ENCODE data around the gene BAG5.

The BAG5 gene

DNA sequence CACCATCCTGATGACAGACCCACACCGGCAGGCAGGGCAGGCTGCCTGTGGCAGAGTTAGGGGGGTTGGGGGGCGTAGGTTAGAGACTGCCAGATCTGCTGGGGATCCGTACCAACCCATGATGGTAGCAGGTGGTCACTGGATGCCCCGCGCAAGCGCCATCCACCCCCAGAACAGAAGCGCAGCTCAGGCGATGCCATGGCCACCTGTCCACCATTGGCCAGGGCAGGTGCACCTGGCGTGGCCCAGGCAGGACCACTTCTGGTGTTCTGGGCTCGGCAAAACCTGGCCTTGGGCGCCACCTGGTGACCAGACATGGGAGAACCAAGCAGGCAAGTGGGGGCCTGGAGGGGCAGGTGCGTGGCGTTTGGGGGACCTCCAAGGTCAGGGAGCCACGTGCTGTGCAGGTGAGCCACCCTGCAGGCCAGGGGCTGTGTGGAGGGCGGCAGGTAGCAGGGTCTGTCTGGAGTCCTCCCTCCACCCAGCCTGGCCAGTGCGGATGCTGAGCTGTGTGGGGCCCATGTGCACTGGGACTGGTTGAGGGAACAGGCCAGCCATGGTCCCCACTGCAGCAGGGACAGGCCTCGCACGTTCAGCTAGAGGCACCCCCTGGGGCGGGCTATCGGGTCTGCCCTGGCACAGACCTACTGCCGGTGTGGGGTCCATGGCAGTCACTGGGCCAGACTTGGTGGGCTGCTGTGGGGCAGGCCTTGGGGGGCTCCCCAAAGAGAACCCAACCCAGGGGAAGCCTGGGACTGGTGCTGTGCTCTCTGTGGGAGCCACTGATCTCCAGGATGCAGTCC lies 15.6 kb downstream of the BAG5 start:
- DNase-seq (ENCODE audit: low spot score) = no peak

DNA sequence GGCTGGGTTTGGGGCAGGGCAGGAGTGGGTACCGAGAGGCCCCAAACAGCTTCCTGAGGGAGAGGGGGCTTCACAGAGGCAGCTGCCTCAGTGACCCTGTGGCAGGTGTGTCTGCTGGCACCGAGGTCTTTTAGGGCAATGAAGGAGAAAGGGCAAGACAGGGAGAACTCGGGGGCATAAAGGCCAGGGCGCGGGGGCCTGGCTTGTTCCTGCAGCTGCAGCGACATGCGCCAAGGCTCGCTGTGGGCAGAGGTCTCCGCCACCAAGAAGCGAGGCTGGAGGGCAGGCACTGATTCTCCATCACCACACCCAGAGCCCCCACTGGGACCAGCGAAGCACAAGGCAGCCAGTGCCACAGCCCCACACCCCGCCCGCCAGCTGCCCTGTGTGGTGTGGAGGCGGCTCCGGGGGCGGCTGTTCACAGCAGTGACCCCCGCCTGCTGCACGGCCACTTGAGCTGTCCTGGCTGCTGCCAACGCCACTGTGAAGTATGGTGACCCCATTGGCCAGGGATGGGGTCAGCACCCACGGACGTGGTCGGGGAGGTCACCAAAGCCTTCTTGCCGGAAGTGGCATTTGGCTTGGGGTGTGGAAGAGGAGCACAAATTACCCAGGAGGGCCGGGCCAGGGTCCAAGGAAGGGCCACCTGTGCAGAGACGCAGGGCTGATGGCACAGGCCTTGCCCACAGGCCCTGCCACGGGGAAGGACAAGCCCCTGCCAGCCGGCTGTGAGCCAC lies 16.4 kb downstream of the BAG5 start:
- DNase-seq (ENCODE audit: low spot score) = no peak

DNA sequence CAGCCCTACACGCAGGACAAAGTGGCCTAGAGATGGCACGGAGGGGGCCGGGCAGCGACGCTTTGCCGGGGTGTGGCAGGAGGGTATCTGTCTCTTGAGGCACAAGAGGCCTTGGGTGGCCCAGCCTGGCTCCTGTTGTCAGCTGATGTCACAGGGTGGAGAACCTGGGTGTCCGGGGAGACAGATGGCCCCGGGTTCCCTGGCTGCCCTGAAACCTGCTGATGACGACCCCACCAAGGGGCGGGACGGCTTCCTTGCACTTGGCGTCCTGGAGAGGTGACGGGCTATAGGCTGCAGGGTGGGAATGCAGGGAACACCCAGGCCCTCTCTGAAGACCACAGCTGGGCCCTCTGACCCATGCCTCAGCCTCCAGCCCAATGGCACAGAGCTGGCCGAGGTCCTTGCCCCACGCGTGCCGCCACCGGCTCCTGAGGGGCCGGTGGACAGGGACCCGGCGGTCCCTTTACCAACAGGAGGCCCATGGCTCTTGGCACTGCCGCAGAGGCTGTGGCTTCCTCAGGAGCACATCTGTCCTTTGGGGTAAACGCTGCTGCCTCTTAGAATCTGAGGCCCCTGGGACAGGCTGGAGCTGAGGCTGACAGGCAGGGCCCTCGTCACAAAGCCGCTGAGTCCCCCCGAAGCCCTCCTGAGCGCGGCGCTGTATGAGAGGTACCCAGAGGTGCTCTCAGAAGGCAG lies 17.1 kb downstream of the BAG5 start:
- no peak for DNase-seq (ENCODE audit: low spot score)

DNA sequence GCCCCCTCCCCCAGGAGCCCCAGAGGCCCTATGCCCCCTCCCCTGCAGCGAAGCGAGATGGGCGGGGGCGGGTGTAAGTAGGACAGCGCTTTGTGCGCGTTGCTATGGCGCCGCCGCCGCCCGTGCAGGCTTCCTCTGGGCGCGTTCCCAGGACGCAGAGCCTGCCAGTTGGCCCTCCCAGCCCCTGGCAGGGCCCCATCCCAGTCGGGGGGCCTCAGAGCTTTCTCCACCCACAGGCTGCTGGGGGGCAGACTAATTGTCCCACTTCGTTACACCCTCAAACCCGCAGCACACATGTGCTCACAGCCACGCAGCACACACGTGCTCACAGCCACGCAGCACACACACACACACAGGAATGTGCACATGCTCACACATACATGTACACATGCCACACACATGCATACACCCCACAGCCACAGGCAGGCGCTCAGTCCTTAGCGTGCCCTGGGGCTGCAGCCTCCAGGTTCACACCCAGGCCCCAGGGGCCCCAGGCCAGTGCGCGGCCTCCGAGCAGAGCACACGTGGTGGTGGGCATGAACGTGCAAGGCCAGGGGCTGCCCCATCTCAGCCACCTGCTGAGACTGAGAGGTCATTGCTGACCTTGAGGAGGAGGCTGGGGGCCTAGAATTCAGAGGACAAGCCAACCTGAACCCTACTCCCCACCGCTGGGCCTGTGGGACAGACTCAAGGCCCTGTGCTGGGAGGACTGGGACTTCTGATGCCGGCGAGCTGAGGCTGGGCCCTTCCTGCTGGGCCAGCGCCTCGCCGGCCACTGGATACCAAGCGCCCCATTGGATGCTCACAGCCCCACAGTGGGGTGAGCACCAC lies 17.9 kb downstream of the BAG5 start:
- DNase-seq (ENCODE audit: low spot score) = peak; percentile 89

DNA sequence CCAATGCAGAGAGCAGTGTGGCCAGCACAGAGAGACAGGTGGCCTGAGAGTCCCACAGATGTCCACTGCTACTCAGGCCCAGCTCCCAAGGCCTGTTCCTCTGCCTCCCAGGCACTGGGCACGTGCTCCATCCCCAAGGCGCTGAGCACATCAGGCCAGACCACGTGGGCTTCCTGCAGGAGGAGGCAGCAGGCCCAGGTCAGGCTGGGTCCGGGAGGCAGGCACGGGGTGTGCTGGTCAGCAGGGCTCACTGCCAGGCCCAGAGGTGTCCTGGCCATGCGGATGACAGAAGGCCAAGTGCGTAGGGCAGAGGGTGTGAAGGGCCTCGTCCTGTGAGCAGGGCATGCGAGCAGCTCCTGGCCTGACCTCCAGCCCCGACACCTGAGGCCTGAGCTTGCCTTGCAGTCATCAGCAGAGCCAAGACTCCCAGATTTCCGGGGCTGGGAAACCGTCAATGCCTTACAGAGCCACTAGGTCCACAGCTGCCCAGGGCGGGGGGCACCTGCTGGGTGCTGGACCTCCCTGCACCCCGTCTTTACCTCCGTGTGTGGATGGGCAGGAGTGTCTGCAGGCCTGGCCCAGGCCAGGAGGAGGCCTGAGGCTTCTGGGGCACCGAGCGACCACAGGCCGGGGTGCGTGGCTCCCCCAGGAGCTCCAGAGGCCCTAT lies 18.6 kb downstream of the BAG5 start:
- DNase-seq (ENCODE audit: low spot score) = no peak

DNA sequence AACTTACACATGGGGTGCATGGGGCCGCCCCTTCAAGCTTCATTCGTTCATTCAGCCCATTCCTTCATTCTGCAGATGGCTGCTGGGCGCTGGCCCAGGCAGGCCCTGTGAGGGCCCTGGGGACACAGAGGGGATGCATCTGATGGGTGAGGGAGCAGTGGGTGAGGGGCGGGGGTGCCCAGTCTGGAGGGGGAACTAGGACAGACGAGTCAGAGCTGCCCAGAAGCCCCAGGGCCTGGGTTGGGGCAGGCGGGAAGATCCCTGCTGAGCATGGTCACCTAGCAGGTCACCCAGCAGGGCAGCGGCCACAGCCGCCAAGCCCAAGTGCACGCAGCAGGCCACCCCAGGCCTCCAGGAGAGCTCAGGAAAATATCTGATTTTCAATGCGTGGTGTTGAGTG lies 19.3 kb downstream of the BAG5 start:
- no peak for DNase-seq (ENCODE audit: low spot score)

DNA sequence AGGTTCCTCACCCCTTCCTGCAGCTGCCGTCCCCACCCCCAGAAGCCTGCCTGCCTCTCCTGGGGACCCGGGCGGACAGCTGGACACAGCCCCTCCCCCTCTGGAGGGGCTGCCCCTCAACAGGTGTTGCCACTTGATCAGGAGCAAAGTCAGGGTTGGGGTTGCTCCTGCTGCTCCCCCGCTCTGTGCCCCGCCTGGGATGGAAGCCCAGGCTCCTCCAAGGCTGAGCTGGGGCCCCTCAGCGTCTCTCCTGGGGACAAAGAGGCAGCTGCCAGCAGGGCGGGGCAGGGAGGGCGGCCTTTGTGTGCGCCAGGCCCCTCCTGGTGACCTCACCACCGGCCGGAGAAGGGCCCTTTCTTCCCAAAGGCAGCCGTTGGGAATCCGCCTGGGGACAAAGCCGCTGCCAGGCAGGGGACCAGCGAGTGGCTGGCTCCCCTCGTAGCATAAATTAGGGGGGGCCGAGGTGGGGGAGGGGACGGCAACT lies 19.8 kb downstream of the BAG5 start:
- DNase-seq (ENCODE audit: low spot score) = peak; percentile 98

DNA sequence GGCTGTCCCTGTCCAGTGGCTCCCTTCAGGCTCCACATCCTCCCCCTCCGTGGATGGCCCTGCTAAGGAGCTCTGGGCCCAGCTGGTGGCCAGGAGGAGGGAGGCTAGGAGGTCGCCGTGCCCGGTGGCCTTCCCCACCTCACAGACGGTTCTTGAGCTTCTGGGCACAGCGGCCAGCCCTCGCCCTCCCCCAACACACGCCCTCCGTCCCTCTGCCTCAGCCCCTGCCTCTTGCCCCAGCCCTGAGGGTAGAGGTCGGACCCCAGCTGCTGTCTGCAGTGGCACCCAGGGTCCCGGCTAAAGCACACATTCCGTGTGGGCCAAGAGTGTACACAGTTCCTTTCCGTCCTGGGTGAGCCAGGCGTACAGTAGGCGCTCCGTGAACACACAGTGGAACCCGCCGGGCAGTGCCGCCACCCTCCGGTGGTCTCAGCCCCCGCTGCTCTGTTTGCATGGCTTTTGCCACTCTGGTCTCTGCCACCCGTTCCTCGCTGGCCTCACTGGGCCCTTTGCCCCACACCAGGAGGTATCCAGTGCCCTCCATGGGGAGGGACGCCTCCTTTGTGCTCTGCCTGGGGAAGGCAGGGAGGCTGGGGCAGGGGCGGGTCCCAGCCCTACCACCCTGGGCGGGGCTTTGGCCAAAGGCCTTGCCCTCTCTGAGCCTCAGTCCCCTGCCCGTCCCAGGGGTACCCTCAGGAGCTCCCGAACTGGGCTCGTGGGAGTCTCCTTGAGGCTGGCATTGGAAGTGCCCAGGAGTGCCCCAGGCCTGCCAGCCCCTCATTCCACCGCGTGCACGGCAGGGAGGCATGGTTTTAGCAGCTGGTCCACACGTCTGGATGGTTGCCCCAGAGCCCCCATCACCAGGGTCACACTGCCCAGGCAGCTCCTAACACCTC lies 20.5 kb downstream of the BAG5 start:
- DNase-seq (ENCODE audit: low spot score) = no peak

DNA sequence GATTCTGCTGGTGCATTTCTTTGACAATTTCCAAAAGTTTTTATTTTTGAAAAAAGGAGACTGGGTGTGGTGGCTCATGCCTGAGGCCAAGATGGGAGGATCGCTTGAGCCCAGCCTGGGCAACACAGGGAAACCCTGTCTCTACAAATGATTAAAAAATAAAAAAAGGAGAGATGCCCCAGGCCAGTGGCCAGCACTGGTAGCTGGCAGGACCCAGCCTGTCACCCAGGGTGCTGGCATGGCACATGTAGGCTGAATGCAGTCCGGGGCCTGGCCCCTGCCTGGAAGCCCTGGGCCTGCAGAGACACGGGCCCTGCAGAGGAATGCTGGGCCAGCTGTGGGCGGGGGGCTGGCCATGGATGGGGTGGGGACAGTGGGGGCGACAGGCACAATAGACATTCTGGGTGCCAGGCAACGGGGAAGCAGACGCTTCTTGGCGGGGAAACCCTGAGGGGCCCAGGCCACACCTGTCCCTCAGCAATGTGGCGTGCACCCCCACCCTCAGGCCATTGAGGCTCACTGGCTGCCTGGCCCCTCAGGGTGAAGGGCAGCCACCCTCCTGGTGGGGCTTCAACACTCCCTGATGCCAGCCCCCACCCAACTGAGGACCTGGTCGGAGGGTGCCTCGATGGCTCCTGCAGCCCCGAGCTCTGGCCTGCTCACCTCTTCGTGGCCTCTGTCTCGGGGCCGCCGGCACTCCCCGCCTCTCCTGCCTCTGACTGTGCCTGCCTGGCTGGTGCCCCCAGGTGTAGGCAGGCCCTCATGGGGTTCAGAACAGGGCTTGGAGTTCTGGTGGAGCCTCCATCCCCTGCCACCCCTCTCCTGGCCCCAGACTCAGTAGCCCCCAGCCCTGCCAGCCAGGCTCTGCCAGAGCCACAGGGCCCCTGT lies 21.4 kb downstream of the BAG5 start:
- DNase-seq (ENCODE audit: low spot score) = no peak

DNA sequence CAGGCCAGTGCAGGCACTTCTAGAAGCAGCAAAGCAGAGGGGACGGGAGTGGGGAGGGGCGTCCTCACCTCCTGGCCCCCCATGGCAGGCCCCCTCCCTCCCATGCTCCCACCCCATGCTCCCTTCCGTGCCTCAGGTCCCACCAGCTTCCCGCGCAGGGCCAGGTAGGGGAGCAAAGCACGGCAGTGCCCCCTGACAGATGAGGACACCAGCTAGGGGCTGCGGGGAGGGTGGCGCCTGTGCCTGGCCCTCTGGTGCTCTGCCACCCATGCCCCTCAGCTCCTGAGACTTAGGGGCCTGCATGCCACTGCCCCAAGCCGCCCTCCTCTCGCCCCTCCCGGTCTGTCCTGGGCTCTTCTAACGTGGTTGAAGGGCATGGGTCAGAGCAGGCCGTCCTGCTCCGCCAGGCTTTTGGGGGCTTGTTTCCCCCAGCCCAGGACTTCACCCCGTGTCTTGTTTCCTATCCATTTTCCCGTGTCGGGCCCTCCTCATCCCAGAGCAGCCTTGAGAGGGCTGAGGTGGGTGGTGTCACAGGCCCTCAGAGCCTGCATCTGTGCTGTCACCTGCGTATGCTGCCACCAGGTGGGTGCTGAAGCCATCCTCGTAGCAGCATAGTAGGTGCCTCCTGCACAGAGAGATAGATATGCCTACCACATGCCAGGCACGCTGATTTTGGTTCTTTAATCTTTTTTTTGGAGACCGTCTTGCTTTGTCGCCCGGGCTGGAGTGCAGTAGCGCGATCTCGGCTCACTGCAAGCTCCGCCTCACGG lies 23.2 kb downstream of the BAG5 start:
- DNase-seq (ENCODE audit: low spot score) = no peak

DNA sequence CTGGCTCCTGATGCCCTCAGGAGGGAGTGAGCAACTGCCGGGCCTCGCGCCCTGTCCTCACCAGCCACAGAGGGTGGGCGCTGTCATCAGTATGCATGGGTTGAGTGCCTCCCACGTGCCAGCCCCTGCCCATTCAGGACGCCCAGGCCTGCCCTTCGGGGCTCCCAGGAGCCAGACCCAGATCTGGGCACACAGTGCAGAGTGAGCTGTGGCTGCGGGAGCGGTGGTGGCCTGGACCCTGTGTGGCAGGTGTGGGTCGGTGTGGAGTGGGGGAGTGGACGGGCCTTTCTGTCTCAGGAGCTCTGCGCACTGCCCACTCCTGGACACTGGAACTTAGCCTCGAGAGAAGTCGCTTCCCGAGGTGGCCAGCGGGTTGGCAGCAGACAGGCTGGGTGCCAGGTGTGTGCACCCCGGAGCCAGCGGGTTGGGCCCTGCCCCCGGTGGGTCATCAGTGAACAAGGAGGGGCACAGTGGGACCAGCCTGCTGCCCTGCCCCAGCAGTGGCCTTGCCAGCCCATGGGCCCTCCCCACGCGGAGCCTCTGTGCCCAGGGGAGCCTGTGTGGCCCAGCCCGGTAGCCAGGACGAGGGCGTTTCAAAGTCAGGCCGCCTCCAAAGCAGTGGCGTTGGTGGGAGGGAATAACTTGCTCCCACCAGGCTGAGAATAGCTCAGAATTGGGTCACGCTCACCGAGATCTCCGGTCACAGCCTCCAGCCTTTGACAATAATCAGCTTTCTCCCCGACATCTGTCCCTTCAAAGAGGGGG lies 24.0 kb downstream of the BAG5 start:
- no peak for DNase-seq (ENCODE audit: low spot score)

DNA sequence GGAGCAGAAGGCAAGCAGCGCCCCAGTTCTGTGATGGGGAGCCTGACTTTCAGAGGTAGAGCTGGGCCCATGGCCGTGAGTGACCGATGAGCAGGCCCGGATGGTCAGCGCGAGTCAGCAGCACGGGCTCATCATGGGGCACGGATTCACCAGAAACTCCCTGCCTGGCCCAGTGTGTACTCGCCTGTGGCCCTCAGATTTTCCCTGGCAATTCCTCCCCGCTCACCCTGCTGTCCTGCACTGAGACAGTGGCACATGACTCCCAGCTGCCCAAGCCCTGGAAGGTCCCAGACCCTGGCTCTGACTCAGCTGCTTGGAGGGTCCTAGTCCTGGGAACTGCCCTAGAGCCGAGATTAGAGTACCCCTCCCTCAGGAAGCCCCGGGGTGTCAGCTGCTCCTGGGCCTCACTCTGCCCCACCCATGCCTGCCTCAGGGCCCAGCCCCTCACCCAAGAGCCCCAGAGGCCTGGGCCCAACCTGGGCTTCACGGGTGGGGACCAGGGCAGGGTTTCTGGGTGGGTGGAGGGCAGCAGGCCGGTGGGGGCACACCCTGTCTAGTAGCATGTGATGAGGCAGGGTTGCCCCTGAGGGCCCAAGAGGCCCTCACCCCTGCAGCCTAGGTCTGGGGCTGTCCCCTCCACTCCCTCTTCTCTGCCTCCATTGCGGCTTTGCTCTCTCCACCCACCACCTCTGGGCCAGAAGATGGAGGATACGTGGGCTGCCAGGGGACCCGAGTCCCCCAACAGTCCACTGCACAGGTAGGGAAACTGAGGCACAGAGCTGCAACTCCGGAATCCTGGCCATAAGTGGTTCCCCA lies 25.1 kb downstream of the BAG5 start:
- no peak for DNase-seq (ENCODE audit: low spot score)

DNA sequence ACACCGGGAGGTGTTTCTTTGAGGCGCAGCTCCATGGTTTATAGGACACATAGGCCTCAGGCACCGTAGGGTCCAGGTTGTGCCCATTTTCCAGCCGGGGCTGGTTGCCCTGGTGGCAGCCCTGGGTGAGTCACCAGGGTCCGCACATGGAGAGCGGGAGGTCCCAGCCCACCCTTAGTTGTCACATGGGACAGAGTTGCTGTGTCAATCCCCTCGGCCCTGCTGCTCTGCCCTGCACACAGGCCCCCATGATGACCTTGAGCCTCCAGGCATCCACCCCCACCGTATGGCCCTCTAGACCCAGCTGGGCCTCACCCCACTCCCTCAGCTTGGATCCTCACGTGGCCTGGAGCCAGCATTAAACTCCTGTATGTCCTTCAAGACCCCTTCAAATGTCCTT lies 25.8 kb downstream of the BAG5 start:
- no peak for DNase-seq (ENCODE audit: low spot score)

DNA sequence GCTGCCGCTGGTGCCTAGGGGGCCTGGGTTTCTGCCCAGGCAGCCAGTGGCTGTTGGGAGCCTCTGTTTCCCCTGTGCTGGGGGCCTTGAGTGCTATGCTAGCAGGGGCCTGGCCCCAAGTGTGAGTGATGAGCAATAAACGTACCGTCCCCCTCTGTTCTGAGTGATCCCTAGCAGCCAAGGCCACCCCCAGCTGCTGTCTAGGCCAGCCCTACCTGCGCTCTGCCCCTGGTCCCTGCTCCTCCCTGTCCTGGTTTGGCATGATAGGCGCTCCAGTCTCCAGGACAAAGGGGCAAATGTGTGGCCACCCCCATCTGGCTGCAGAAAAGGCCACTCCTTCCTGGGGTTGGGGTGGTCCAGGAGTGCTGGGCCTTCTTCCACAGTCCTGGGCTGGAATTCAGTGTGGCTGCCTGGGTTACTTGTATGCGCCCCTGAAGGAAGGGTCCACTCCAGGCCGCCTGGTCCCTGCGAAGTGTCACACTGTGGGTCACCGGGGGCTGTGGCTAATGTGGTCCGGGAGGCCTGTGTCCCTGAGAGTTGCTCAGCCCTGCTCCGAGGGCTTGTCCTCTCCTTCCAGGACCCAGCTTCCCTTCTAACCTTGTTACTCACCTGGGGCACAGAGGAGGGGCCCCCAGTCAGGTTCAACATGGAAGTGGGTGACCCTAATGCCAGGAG lies 26.4 kb downstream of the BAG5 start:
- DNase-seq (ENCODE audit: low spot score) = no peak

DNA sequence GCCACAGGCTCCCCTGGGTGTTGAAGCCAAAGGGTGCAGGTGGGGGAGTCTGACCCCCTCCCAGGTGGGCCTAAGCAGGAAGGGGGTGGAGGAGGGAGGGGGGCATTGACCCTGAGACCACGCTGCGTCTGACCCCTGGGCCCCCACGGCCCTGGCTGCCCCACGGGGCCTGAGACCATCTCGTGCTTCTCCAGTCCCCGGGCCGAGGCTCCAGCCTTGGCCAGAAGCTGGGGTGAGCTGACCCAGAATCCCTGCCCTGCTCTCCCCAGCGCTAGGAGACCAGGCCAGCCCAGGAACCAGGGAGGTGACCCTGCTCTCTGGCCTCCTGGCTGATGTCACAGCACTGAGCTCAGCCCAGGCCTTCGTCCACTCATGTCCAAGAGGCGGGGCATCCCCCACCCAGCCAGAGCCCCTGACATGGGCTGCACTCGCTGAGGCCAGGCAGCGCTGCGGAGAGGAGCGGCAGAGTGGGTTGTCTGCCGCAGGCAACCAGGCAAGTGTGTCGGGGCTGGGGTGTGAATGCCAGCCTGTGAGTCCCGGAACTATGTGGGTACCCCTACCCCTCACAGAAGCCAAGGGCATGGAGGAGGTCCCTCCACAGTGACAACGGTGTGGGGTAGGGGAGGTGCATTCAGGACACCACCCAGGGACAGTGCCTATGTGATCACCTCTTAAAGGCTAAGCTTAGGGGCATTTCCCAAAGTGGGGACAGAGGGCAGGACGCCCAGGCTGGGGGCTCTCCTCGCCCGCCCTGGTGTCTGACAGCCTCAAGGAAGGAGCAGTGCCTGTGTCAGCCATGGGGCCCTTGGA lies 27.2 kb downstream of the BAG5 start:
- DNase-seq (ENCODE audit: low spot score) = no peak
